Sigmoid colon (tissue), 4 donors: ENCODE measurements around the gene ACLY.

Source experiments
- POLR2AphosphoS5 ChIP-seq, 4 donors: sonication (generic); formaldehyde crosslinking; IDR thresholded peaks; one replicate each; pipeline ENCODE4 v1.6.1; 2017; ENCODE audit warnings: antibody characterized with exemption in 4 of 4
- TF ChIP-seq, protein P1 (sequence below), 4 experiments: fragments of 450-650 bp in 3 of 4; fragments of 200-600 bp in 1 of 4; IDR thresholded peaks; one replicate each; pipeline ENCODE4 v1.5.1; 2016 to 2019; ENCODE audit warnings: antibody characterized with exemption in 4 of 4, mild to moderate bottlenecking in 3 of 4, moderate library complexity in 2 of 4

DNA sequence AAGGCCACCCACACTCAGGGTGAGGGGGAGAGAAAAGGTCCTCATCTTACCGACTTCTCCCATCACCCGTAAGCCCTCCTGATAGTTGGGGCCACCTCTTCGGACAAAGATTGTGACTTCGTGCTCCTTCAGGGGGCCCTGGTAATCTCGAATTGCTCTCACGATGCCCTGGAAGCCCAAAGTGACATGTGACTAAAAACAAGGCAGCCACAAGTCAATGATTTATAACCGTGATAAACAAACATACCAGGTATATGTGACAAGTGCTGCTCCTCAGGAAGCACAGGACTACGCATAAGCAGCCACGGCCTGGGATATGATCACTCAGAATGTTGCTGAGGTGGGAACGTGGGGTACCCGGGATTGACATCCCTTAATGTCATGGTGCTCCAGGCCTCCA, 17.1 kb downstream of the ACLY start:
- TF ChIP-seq POLR2AphosphoS5 (IDR thresholded peaks at IDR 0.05) = no peak
- TF ChIP-seq, protein P1, sequence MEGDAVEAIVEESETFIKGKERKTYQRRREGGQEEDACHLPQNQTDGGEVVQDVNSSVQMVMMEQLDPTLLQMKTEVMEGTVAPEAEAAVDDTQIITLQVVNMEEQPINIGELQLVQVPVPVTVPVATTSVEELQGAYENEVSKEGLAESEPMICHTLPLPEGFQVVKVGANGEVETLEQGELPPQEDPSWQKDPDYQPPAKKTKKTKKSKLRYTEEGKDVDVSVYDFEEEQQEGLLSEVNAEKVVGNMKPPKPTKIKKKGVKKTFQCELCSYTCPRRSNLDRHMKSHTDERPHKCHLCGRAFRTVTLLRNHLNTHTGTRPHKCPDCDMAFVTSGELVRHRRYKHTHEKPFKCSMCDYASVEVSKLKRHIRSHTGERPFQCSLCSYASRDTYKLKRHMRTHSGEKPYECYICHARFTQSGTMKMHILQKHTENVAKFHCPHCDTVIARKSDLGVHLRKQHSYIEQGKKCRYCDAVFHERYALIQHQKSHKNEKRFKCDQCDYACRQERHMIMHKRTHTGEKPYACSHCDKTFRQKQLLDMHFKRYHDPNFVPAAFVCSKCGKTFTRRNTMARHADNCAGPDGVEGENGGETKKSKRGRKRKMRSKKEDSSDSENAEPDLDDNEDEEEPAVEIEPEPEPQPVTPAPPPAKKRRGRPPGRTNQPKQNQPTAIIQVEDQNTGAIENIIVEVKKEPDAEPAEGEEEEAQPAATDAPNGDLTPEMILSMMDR (IDR thresholded peaks at IDR 0.05) = no peak
